Vein endothelial cell (primary cell): ENCODE data around the gene ZNF80. TPM values are rescaled to one million over a fixed set of nuclear protein-coding genes. Genes with fewer than 3 reads are reported as not detected.

Source experiments
- total RNA-seq: library from RNA; depleted of rRNA; stranded (reverse); fragments of >200 nt; gene quantifications from 2 replicates; pipeline ENCODE4 v1.2.3, GENCODE V29; 2012

The ZNF80 gene
- total RNA-seq = not detected in 2 replicates

DNA sequence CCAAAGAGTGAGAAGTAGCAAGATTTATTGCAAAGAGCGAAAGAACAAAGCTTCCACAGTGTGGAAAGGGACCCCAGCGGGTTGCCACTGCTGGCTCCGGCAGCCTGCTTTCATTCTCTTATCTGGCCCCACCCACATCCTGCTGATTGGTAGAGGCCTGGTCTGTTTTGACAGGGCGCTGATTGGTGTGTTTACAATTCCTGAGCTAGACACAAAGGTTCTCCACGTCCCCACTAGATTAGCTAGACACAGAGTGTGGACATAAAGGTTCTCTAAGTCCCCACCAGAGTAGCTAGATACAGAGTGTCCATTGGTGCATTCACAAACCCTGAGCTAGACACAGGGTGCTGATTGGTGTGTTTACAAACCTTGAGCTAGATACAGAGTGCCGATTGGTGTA, at the start of gene ZNF80:
Gene ZNF80, minus strand, starts transcription at position 101 of the 400 bp plus-strand sequence. CDS start 504 bp downstream, outside the sequence.

Other genes with a start within 250 kb of the ZNF80 start
- gene CCDC191, start 181.1 kb downstream of the ZNF80 start, total RNA-seq = 2.6 and 2.8 TPM in 2 replicates
- 31.0 and 36.8 TPM in 2 replicates for gene QTRT2, start 180.8 kb downstream of the ZNF80 start, total RNA-seq
- gene DRD3, start 58.5 kb downstream of the ZNF80 start, total RNA-seq = not detected in 2 replicates
- gene TIGIT, start 56.5 kb upstream of the ZNF80 start, total RNA-seq = not detected in 2 replicates